GM12801 (cell line): ENCODE results near the gene RNF5.

Experiments used
- CTCF ChIP-seq: IDR thresholded peaks from one replicate; pipeline ENCODE4 v1.5.1; 2011; ENCODE audit warnings: control low read depth; ENCODE audit not compliant: insufficient read length; ENCODE audit errors: extremely low read depth

RNF5 gene

GRCh38 chr6:32177788-32178546, at the start of gene RNF5:
Gene RNF5, plus strand, starts transcription at chr6:32178405. Its CDS starts 107 bp downstream, at chr6:32178512.
- no peak for TF ChIP-seq CTCF

- TF ChIP-seq CTCF, result no peak
These were observed 49.4 kb upstream of the RNF5 start for GRCh38 chr6:32128751-32129296.

GRCh38 chr6:32129297-32130088, 48.7 kb upstream of the RNF5 start:
- TF ChIP-seq CTCF, result no peak

- TF ChIP-seq CTCF, result no peak
These were observed 46.7 kb upstream of the RNF5 start for GRCh38 chr6:32131439-32131948.

GRCh38 chr6:32132110-32132509, 46.1 kb upstream of the RNF5 start:
- TF ChIP-seq CTCF, result no peak

- TF ChIP-seq CTCF, result no peak
These were observed 44.4 kb upstream of the RNF5 start for GRCh38 chr6:32133786-32134185.

- no peak for TF ChIP-seq CTCF
These were observed 40.8 kb upstream of the RNF5 start for GRCh38 chr6:32137454-32137853.
